Tibial nerve (tissue), 4 donors: ENCODE results near the gene ADAMTS3. TPM values are rescaled to one million over a fixed set of nuclear protein-coding genes. Genes with fewer than 3 reads are reported as not detected.

Experiments used
- DNase-seq, 2 donors: peaks; one replicate each; pipeline ENCODE4 v3.0.0-alpha.2; 2019; ENCODE audit warnings: low spot score in 2 of 2
- H3K27ac ChIP-seq, 4 donors: fragments of 200-600 bp; sonication (generic) in 3 of 4; one replicate each; pipeline ENCODE4 v1.5.1; 2017 to 2019; ENCODE audit warnings: mild to moderate bottlenecking in 1 of 4
- H3K27me3 ChIP-seq, 2 donors: fragments of 200-600 bp; sonication (generic) in 1 of 2; one replicate each; pipeline versions ENCODE4 v1.5.1 to v1.6.0; 2017 to 2019
- H3K36me3 ChIP-seq, 3 donors: fragments of 200-600 bp; sonication (generic); one replicate each; pipeline ENCODE4 v1.5.1; 2018 to 2019
- H3K4me1 ChIP-seq, 4 donors: fragments of 200-600 bp; sonication (generic) in 3 of 4; one replicate each; pipeline ENCODE4 v1.5.1; 2017 to 2019
- H3K4me3 ChIP-seq, 4 donors: fragments of 200-600 bp; sonication (generic) in 3 of 4; one replicate each; pipeline ENCODE4 v1.5.1; 2017 to 2019; ENCODE audit warnings: mild to moderate bottlenecking in 1 of 4, moderate library complexity in 1 of 4
- H3K9me3 ChIP-seq, 4 donors: fragments of 200-600 bp; sonication (generic) in 3 of 4; one replicate each; pipeline ENCODE4 v1.5.1; 2017 to 2019
- EP300 ChIP-seq, 2 donors: sonication (generic); formaldehyde crosslinking; IDR thresholded peaks; one replicate each; pipeline ENCODE4 v1.6.1; 2017; ENCODE audit warnings: antibody characterized with exemption in 2 of 2, mild to moderate bottlenecking in 1 of 2
- POLR2A ChIP-seq, 2 donors: fragments of 450-650 bp; IDR thresholded peaks; one replicate each; pipeline ENCODE4 v1.6.1; 2017; ENCODE audit warnings: antibody characterized with exemption in 2 of 2, mild to moderate bottlenecking in 2 of 2, moderate library complexity in 2 of 2
- WGBS, 2 donors: methylation state at CpG; one replicate each; pipeline ENCODE4 v1.1.5; 2018; 5-methylcytosine and 5-hydroxymethylcytosine counted together
- total RNA-seq, 4 donors: library from RNA; depleted of rRNA; stranded (reverse); fragments of >200 nt; gene quantifications; one replicate each; pipeline ENCODE4 v1.1.0, GENCODE V29; 2016
- TF ChIP-seq, protein P1 (sequence below), 5 experiments: fragments of 200-600 bp in 3 of 5; fragments of 450-650 bp in 2 of 5; sonication (generic) in 3 of 5; IDR thresholded peaks; one replicate each; pipeline ENCODE4 v1.5.1; 2016 to 2019; ENCODE audit warnings: antibody characterized with exemption in 5 of 5, mild to moderate bottlenecking in 3 of 5, moderate library complexity in 2 of 5

The ADAMTS3 gene
- total RNA-seq, 4 donors from 2014 or later = 1.7 to 4.3 (median 2.4) TPM

DNA sequence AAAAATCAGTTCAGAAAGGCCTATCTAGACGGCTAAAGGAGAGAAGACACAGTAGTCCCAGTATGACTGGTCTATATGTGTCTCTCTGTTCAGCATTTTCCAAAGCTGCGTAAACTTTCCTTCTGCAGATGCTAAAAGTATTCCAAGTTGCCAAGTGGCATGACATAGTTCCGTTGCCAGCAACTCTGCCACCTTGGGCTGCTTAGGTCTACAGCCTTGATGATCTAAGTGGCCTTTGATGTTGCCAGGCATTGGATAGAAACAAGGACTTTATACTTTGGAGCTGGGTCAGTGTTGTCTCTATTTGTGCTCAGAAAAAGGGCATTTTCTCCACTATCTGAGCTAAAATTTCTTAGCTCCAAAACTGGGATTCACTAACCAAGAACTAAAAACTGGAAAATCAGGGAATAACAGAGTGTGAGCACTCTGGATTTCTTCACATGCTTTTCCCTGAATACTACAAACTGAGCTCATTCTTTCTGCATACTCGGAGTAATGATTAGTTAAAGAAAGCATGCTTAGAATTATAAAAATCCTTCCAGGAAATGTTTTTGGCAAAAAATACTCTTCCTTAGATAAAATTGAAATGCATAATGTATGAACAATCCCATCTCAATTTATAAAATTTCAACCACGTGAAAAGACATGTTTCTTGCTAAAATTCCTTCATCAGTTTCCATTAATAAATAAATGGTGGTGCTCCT lies 191.4 kb downstream of the ADAMTS3 start:
- 66% methylated on average over 5 of the region's 5 CpGs for WGBS, 2 donors
- no peaks in the 10 kb centered on the region for H3K36me3 ChIP-seq
- H3K27ac ChIP-seq = no peak overlapping the region
- peaks cover 0 to 4% (median 0%) of the 10 kb centered on the region in 4 donors for H3K4me1 ChIP-seq
- TF ChIP-seq POLR2A (IDR thresholded peaks at IDR 0.05) (no peak), EP300 (IDR thresholded peaks at IDR 0.05) (no peak)
- TF ChIP-seq, protein P1, sequence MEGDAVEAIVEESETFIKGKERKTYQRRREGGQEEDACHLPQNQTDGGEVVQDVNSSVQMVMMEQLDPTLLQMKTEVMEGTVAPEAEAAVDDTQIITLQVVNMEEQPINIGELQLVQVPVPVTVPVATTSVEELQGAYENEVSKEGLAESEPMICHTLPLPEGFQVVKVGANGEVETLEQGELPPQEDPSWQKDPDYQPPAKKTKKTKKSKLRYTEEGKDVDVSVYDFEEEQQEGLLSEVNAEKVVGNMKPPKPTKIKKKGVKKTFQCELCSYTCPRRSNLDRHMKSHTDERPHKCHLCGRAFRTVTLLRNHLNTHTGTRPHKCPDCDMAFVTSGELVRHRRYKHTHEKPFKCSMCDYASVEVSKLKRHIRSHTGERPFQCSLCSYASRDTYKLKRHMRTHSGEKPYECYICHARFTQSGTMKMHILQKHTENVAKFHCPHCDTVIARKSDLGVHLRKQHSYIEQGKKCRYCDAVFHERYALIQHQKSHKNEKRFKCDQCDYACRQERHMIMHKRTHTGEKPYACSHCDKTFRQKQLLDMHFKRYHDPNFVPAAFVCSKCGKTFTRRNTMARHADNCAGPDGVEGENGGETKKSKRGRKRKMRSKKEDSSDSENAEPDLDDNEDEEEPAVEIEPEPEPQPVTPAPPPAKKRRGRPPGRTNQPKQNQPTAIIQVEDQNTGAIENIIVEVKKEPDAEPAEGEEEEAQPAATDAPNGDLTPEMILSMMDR (IDR thresholded peaks at IDR 0.05) = no peak
- H3K9me3 ChIP-seq = no peaks in the 10 kb centered on the region
- H3K4me3 ChIP-seq = no peak overlapping the region
- DNase-seq = no peak
- H3K27me3 ChIP-seq = no peaks in the 10 kb centered on the region

DNA sequence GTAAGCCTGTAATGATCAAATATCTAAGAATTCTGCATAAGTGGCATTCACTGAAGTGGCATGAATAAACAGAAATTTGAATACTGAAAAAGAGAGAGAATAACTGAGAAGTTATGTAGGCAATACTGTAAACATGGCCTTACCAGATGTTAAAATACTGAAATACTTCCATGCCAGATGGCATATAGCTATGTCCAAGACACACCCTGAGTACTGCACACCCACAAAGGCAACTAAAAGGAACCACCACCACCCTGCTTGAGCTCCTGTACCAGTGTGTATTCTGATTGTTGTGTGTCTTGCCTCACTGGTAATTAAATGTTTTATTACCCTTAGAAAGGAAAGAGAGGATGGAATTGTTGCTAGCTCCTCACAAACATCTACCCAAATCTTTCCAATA lies 192.1 kb downstream of the ADAMTS3 start:
- peaks cover 0 to 4% (median 0%) of the 10 kb centered on the region in 4 donors for H3K4me1 ChIP-seq
- TF ChIP-seq EP300 (IDR thresholded peaks at IDR 0.05) (no peak), POLR2A (IDR thresholded peaks at IDR 0.05) (no peak)
- TF ChIP-seq, protein P1 (IDR thresholded peaks at IDR 0.05) = no peak
- H3K27ac ChIP-seq = no peak overlapping the region
- DNase-seq = no peak
- H3K36me3 ChIP-seq = no peaks in the 10 kb centered on the region
- H3K27me3 ChIP-seq = no peaks in the 10 kb centered on the region
- no peak overlapping the region for H3K4me3 ChIP-seq
- H3K9me3 ChIP-seq = no peaks in the 10 kb centered on the region

DNA sequence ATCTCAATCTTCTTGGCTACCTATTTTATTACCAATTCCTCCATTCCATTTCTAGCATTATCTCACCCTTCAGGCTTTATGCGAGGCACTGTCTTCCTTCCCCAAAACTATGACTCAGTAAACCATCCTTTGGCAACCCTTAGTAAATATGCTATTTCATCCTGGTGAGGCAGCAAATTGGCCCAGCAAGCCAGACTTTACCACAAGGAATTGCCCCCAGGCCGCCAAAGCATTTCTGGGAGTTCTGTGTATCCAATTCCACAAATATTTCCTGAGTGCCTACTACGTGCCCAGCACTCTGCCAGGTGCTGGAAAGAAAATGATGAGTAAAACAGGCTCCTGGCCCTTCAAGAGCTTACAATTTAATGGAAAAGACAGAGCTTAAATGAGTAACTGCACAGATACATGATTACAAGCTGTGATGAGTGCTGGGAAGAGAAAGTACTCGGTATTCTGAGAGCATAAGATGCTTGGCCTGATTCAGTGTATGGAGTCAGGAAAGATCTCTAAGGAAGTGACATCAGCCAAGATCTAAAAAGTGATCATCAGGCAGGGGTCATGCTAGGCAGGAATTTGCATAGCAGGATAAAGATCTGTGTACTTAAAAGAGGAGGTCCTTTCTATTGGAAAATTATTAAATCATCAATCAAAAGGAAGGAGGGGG lies 193.8 kb downstream of the ADAMTS3 start:
- Histone ChIP-seq H3K36me3 (no peaks in the 10 kb centered on the region), H3K27me3 (no peaks in the 10 kb centered on the region), H3K4me3 (no peak overlapping the region), H3K27ac (no peak overlapping the region), H3K9me3 (no peaks in the 10 kb centered on the region), H3K4me1 (peaks cover 0 to 4% (median 0%) of the 10 kb centered on the region in 4 donors)
- TF ChIP-seq EP300 (IDR thresholded peaks at IDR 0.05) (no peak), POLR2A (IDR thresholded peaks at IDR 0.05) (no peak)
- TF ChIP-seq, protein P1 (IDR thresholded peaks at IDR 0.05) = no peak
- 65 to 70% methylated on average over 4 of the region's 4 CpGs for whole genome bisulfite sequencing, 2 donors
- no peak for DNase-seq

DNA sequence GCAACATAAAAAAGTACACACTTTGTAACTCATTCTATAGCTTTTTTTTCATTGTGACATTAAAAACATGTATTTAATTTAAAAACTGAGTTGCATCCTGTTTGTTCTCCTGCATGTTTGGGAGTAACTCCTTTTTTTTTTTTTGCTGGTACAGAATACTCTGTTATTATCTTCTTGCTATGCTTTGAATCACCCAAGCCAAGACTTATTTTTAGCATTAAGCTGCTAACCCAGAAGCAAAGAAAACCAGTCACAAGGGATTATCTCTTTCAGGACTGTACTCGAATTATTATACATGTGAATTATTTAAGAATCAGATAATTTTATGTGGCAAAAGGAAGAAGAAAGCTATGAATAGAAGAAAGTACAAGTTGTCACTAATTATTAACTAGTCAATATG lies 194.9 kb downstream of the ADAMTS3 start:
- no peak for DNase-seq
- no peaks in the 10 kb centered on the region for H3K9me3 ChIP-seq
- no peak overlapping the region for H3K27ac ChIP-seq
- H3K4me1 ChIP-seq = peaks cover 0 to 4% (median 0%) of the 10 kb centered on the region in 4 donors
- 49 to 61% methylated on average over 1 of the region's 1 CpG for WGBS, 2 donors
- H3K36me3 ChIP-seq = no peaks in the 10 kb centered on the region
- H3K27me3 ChIP-seq = no peaks in the 10 kb centered on the region
- no peak overlapping the region for H3K4me3 ChIP-seq
- TF ChIP-seq EP300 (IDR thresholded peaks at IDR 0.05) (no peak), POLR2A (IDR thresholded peaks at IDR 0.05) (no peak)
- TF ChIP-seq, protein P1 (IDR thresholded peaks at IDR 0.05) = no peak

DNA sequence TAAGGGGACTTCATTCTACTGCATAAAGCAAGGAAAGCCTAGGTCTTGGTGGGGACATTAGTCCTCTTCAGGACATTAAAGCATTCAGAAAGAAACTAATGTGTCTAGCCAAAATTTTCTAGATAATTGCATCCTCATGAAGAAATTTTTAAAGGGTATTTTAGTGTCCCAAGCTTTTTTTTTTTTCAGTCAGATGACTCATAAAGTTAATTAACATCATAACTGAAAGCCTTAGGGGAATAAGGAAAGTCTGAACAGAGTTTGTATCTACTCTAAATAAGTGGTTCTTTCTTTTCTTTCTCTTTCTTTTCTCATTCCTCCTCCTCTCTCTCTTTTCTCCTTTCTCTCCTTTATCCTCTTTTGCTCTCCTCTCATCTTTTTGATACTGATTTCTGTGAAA lies 202.4 kb downstream of the ADAMTS3 start:
- no peaks in the 10 kb centered on the region for H3K27me3 ChIP-seq
- TF ChIP-seq EP300 (IDR thresholded peaks at IDR 0.05) (no peak), POLR2A (IDR thresholded peaks at IDR 0.05) (no peak)
- TF ChIP-seq, protein P1 (IDR thresholded peaks at IDR 0.05) = no peak
- DNase-seq = no peak
- no peak overlapping the region for H3K27ac ChIP-seq
- no peaks in the 10 kb centered on the region for H3K36me3 ChIP-seq
- H3K4me1 ChIP-seq = peaks cover 0 to 9% (median 0%) of the 10 kb centered on the region in 4 donors
- no peak overlapping the region for H3K4me3 ChIP-seq
- no peaks in the 10 kb centered on the region for H3K9me3 ChIP-seq
